Trophoblast cell (in vitro differentiated cells and primary cell): ENCODE data around the gene MACROD2.

Source experiments
- DNase-seq, 2 donors: peaks; one replicate each; pipeline ENCODE4 v3.0.0-alpha.2; 2016
- H2AFZ ChIP-seq: 2 replicates; pipeline ENCODE4 v1.6.1; 2013; ENCODE audit warnings: low read length, moderate library complexity, mild to moderate bottlenecking; ENCODE audit not compliant: insufficient read depth, poor library complexity
- H2AK5ac ChIP-seq: 2 replicates; pipeline ENCODE4 v1.6.1; 2013; ENCODE audit warnings: mild to moderate bottlenecking, low read length
- H2BK120ac ChIP-seq: 2 replicates; pipeline ENCODE4 v1.6.1; 2013; ENCODE audit warnings: low read length, mild to moderate bottlenecking, moderate library complexity; ENCODE audit not compliant: insufficient read depth, poor library complexity
- H2BK12ac ChIP-seq: 2 replicates; pipeline ENCODE4 v1.6.1; 2013; ENCODE audit warnings: mild to moderate bottlenecking, low read length, moderate library complexity
- H2BK5ac ChIP-seq: 2 replicates; pipeline ENCODE4 v1.6.1; 2013; ENCODE audit warnings: low read length, low read depth, moderate library complexity, mild to moderate bottlenecking; ENCODE audit not compliant: poor library complexity
- H3K14ac ChIP-seq: 2 replicates; pipeline ENCODE4 v1.6.1; 2013; ENCODE audit warnings: mild to moderate bottlenecking, low read length
- H3K18ac ChIP-seq: 2 replicates; pipeline ENCODE4 v1.6.1; 2013; ENCODE audit warnings: mild to moderate bottlenecking, low read length
- H3K23ac ChIP-seq: 2 replicates; pipeline ENCODE4 v1.6.1; 2013; ENCODE audit warnings: low read length
- H3K27ac ChIP-seq: 2 replicates; pipeline ENCODE4 v1.5.1; 2013; ENCODE audit warnings: low read depth, mild to moderate bottlenecking, inconsistent platforms, low read length, moderate library complexity
- H3K27me3 ChIP-seq: 2 replicates; pipeline ENCODE4 v1.6.1; 2013; ENCODE audit warnings: inconsistent platforms, mild to moderate bottlenecking, low read length, moderate library complexity; ENCODE audit not compliant: insufficient read depth
- H3K36me3 ChIP-seq, 2 experiments: 1 replicate in 1 of 2; 2 replicates in 1 of 2; pipeline ENCODE4 v1.6.1; 2013; ENCODE audit warnings: low read length in 2 of 2, mild to moderate bottlenecking in 2 of 2, moderate library complexity in 1 of 2; ENCODE audit not compliant: insufficient read depth in 2 of 2, control insufficient read depth in 1 of 2
- H3K4ac ChIP-seq: 2 replicates; pipeline ENCODE4 v1.6.1; 2013; ENCODE audit warnings: low read depth, mild to moderate bottlenecking, low read length, moderate library complexity
- H3K4me1 ChIP-seq, 2 experiments: 1 replicate in 1 of 2; 2 replicates in 1 of 2; pipeline ENCODE4 v1.6.1; 2013; ENCODE audit warnings: low read length in 2 of 2, mild to moderate bottlenecking in 2 of 2, moderate library complexity in 1 of 2; ENCODE audit not compliant: insufficient read depth in 2 of 2, control insufficient read depth in 1 of 2
- H3K4me2 ChIP-seq: 2 replicates; pipeline ENCODE4 v1.6.1; 2013; ENCODE audit warnings: inconsistent platforms, mild to moderate bottlenecking, low read length, moderate library complexity
- H3K4me3 ChIP-seq: 2 replicates; pipeline ENCODE4 v1.5.1; 2013; ENCODE audit warnings: mild to moderate bottlenecking, low read depth, low read length, inconsistent platforms
- H3K79me1 ChIP-seq: one replicate; pipeline ENCODE4 v1.6.1; 2013; ENCODE audit warnings: low read length
- H3K79me2 ChIP-seq: 2 replicates; pipeline ENCODE4 v1.6.1; 2013; ENCODE audit warnings: low read length, mild to moderate bottlenecking; ENCODE audit not compliant: control insufficient read depth, insufficient read depth, poor library complexity
- H3K9ac ChIP-seq: 2 replicates; pipeline ENCODE4 v1.6.1; 2013; ENCODE audit warnings: mild to moderate bottlenecking, low read length
- H3K9me3 ChIP-seq: 2 replicates; pipeline ENCODE4 v1.6.1; 2013; ENCODE audit warnings: low read depth, mild to moderate bottlenecking, control low read depth, inconsistent platforms, low read length; ENCODE audit not compliant: insufficient read depth
- H4K12ac ChIP-seq: 2 replicates; pipeline ENCODE4 v1.6.1; 2013; ENCODE audit warnings: low read depth, mild to moderate bottlenecking, low read length, moderate library complexity
- H4K8ac ChIP-seq: 2 replicates; pipeline ENCODE4 v1.6.1; 2013; ENCODE audit warnings: low read depth, mild to moderate bottlenecking, low read length, moderate library complexity
- H4K91ac ChIP-seq: one replicate; pipeline ENCODE4 v1.6.1; 2013; ENCODE audit warnings: low read depth, mild to moderate bottlenecking, low read length, moderate library complexity
- WGBS: extraction: QIAGEN DNeasy Blood & Tissue Kit; methylation state at CpG from one replicate; pipeline ENCODE4 v1.1.7; 2013; ENCODE audit warnings: missing lambda C conversion rate; ENCODE audit not compliant: insufficient read length, insufficient coverage; ENCODE audit errors: extremely low coverage; 5-methylcytosine and 5-hydroxymethylcytosine counted together

Gene MACROD2

DNA sequence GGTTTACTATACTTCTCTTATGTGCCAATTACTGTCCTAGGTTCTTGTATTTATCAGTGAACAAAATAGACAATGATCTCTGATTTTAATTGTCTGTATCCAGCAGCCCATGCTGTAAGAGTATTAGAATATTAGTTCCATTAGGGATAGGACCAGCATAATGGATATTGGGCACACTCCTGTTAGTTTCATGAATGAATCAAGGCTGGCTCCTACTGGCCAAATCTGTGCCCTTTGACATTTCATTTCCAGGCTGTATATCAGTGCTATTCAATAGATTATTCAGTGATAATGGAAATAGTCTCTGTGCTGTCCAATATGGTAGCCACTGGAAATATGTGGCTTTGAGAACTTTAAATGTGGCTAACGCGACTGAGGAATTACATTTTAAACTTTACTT is 1350.0 kb downstream of the MACROD2 start:
- no peak overlapping the region for H3K27ac ChIP-seq
- no peak overlapping the region for H2AFZ ChIP-seq
- H3K4me2 ChIP-seq: no peak overlapping the region
- no peak overlapping the region for H3K4me3 ChIP-seq
- no peak overlapping the region for H2BK5ac ChIP-seq
- H3K23ac ChIP-seq: no peak overlapping the region
- H3K79me1 ChIP-seq: no peaks in the 10 kb centered on the region
- no peaks in the 10 kb centered on the region for H3K27me3 ChIP-seq
- H3K36me3 ChIP-seq: no peaks in the 10 kb centered on the region
- WGBS: no CpG with 5 or more reads among the region's 2 CpGs
- no peaks in the 10 kb centered on the region for H3K79me2 ChIP-seq
- no peak overlapping the region for H3K9ac ChIP-seq
- H4K8ac ChIP-seq: no peak overlapping the region
- H2BK12ac ChIP-seq: no peak overlapping the region
- H2AK5ac ChIP-seq: no peak overlapping the region
- H3K14ac ChIP-seq: no peak overlapping the region
- H3K4me1 ChIP-seq: no peaks in the 10 kb centered on the region
- H3K9me3 ChIP-seq: peaks cover 3% of the 10 kb centered on the region
- no peak overlapping the region for H3K4ac ChIP-seq
- H4K12ac ChIP-seq: no peak overlapping the region
- no peak overlapping the region for H4K91ac ChIP-seq
- no peak overlapping the region for H2BK120ac ChIP-seq
- H3K18ac ChIP-seq: no peak overlapping the region
- no peak for DNase-seq

- no peak overlapping the region for H3K4me2 ChIP-seq
- H3K79me1 ChIP-seq: no peaks in the 10 kb centered on the region
- no peaks in the 10 kb centered on the region for H3K36me3 ChIP-seq
- H3K79me2 ChIP-seq: no peaks in the 10 kb centered on the region
- no peak overlapping the region for H3K9ac ChIP-seq
- H3K27ac ChIP-seq: no peak overlapping the region
- H2BK12ac ChIP-seq: no peak overlapping the region
- H2AFZ ChIP-seq: no peak overlapping the region
- DNase-seq: no peak
- H3K4me1 ChIP-seq: no peaks in the 10 kb centered on the region
- no peak overlapping the region for H3K23ac ChIP-seq
- no peak overlapping the region for H3K4me3 ChIP-seq
- no peak overlapping the region for H4K8ac ChIP-seq
- H3K18ac ChIP-seq: no peak overlapping the region
- WGBS: no CpG with 5 or more reads among the region's 3 CpGs
- H4K12ac ChIP-seq: no peak overlapping the region
- no peak overlapping the region for H3K14ac ChIP-seq
- H3K27me3 ChIP-seq: no peaks in the 10 kb centered on the region
- no peak overlapping the region for H4K91ac ChIP-seq
- H2BK5ac ChIP-seq: no peak overlapping the region
- H2AK5ac ChIP-seq: no peak overlapping the region
- H2BK120ac ChIP-seq: no peak overlapping the region
- H3K9me3 ChIP-seq: peaks cover 3% of the 10 kb centered on the region
- H3K4ac ChIP-seq: no peak overlapping the region
Observed at GRCh38 chr20:15346657-15347280, 1351.5 kb downstream of the MACROD2 start.

DNA sequence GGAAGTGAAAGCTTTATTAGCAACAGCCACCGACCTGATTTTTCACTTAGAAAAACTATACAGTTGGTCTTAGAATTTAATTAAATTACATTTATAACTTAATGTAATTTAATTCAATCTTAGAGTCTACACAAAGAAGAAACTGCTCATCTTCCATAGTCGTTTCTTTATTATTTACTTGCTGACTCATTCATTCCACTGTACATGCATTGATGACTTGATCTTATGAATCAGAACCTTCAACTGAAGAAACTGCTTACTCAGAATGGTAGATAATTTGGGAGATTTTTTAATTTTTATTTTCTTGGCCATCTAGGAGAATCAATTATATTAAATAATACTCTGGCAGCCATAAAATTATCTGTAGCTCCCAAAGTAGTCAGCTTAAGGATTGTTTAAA is 1363.7 kb downstream of the MACROD2 start:
- Histone ChIP-seq H4K12ac (no peak overlapping the region), H3K4ac (no peak overlapping the region), H3K18ac (no peak overlapping the region), H3K4me3 (no peak overlapping the region), H2AK5ac (no peak overlapping the region), H3K79me2 (no peaks in the 10 kb centered on the region), H3K23ac (no peak overlapping the region), H2BK12ac (no peak overlapping the region), H3K27me3 (no peaks in the 10 kb centered on the region), H3K4me2 (no peak overlapping the region), H3K9me3 (no peaks in the 10 kb centered on the region), H3K4me1 (no peaks in the 10 kb centered on the region), H3K27ac (no peak overlapping the region), H2BK120ac (no peak overlapping the region), H3K9ac (no peak overlapping the region), H4K8ac (no peak overlapping the region), H4K91ac (no peak overlapping the region), H2AFZ (no peak overlapping the region), H3K14ac (no peak overlapping the region), H3K36me3 (no peaks in the 10 kb centered on the region), H3K79me1 (no peaks in the 10 kb centered on the region), H2BK5ac (no peak overlapping the region)
- no peak for DNase-seq
- no CpG with 5 or more reads among the region's 2 CpGs for WGBS

GRCh38 chr20:15362849-15363248 is 1367.5 kb downstream of the MACROD2 start:
- no peak overlapping the region for H2AK5ac ChIP-seq
- no peak overlapping the region for H3K4me3 ChIP-seq
- H3K79me2 ChIP-seq: no peaks in the 10 kb centered on the region
- H3K4me2 ChIP-seq: no peak overlapping the region
- no peak overlapping the region for H3K14ac ChIP-seq
- H2BK12ac ChIP-seq: no peak overlapping the region
- DNase-seq: no peak
- no peaks in the 10 kb centered on the region for H3K27me3 ChIP-seq
- no peak overlapping the region for H3K23ac ChIP-seq
- H4K91ac ChIP-seq: no peak overlapping the region
- no peaks in the 10 kb centered on the region for H3K4me1 ChIP-seq
- H2BK120ac ChIP-seq: no peak overlapping the region
- no peak overlapping the region for H4K12ac ChIP-seq
- no peak overlapping the region for H4K8ac ChIP-seq
- no CpG with 5 or more reads among the region's 1 CpG for WGBS
- no peak overlapping the region for H3K18ac ChIP-seq
- H2BK5ac ChIP-seq: no peak overlapping the region
- H3K4ac ChIP-seq: no peak overlapping the region
- no peaks in the 10 kb centered on the region for H3K9me3 ChIP-seq
- H2AFZ ChIP-seq: no peak overlapping the region
- no peaks in the 10 kb centered on the region for H3K79me1 ChIP-seq
- H3K36me3 ChIP-seq: no peaks in the 10 kb centered on the region
- H3K27ac ChIP-seq: no peak overlapping the region
- H3K9ac ChIP-seq: no peak overlapping the region
